OCI-LY7 (cell line): ENCODE measurements around the gene ETS2. TPM values are rescaled to one million over a fixed set of nuclear protein-coding genes. Genes with fewer than 3 reads are reported as not detected.

Source experiments
- BruUV-seq: library from RNA; stranded (reverse); fragments of 400-500 nt; replicated peaks from 2 replicates; lab custom pipeline; 2021; lab: Mats Ljungman, UMichigan
- CTCF ChIA-PET: fragments of 300-600 bp; sonication (Branson Sonifier 250); formaldehyde crosslinking; loops from one replicate; lab custom pipeline; 2022; ENCODE audit warnings: antibody characterized with exemption; ENCODE audit not compliant: unreplicated experiment; lab: Charles Lee
- POLR2A ChIA-PET: fragments of 300-600 bp; sonication (Branson Sonifier 250); formaldehyde crosslinking; loops from one replicate; lab custom pipeline; 2022; ENCODE audit warnings: antibody characterized with exemption; lab: Charles Lee
- DNase-seq: peaks from one replicate; pipeline ENCODE4 v3.0.0-alpha.2; 2015; ENCODE audit warnings: low spot score
- H2AFZ ChIP-seq: fragments of 200-600 bp; sonication (generic), shearing (Covaris generic); 2 replicates; pipeline ENCODE4 v1.6.1; 2014; ENCODE audit warnings: mild to moderate bottlenecking, antibody characterized with exemption, low read length, moderate library complexity
- H3K27ac ChIP-seq: fragments of 200-600 bp; sonication (generic); 2 replicates; pipeline ENCODE4 v1.5.1; 2014; ENCODE audit warnings: mixed run types, low read depth, mild to moderate bottlenecking, moderate library complexity, low read length, inconsistent platforms; ENCODE audit not compliant: poor library complexity, severe bottlenecking
- H3K36me3 ChIP-seq: fragments of 200-600 bp; sonication (generic); 2 replicates; pipeline ENCODE4 v1.6.1; 2014; ENCODE audit warnings: mild to moderate bottlenecking, antibody characterized with exemption, low read length, moderate library complexity, mixed read lengths; ENCODE audit not compliant: insufficient read depth
- H3K4me1 ChIP-seq: fragments of 200-600 bp; sonication (generic); 2 replicates; pipeline ENCODE4 v1.5.1; 2014; ENCODE audit warnings: mild to moderate bottlenecking, low read length; ENCODE audit not compliant: insufficient read depth, poor library complexity, severe bottlenecking
- H3K4me2 ChIP-seq: fragments of 200-600 bp; sonication (generic); 2 replicates; pipeline ENCODE4 v1.6.1; 2014; ENCODE audit warnings: mild to moderate bottlenecking, low read length
- H3K4me3 ChIP-seq: fragments of 200-600 bp; sonication (generic); 2 replicates; pipeline ENCODE4 v1.5.1; 2014; ENCODE audit warnings: mild to moderate bottlenecking, low read depth, low read length; ENCODE audit not compliant: poor library complexity, severe bottlenecking
- H3K79me2 ChIP-seq: fragments of 200-600 bp; sonication (generic); 2 replicates; pipeline ENCODE4 v1.6.1; 2016; ENCODE audit warnings: low read depth, mild to moderate bottlenecking, low read length, moderate library complexity, mixed read lengths; ENCODE audit not compliant: insufficient read depth
- H3K9me2 ChIP-seq: fragments of 200-600 bp; sonication (generic); 2 replicates; pipeline ENCODE4 v1.6.1; 2016; ENCODE audit warnings: mild to moderate bottlenecking, low read length, mixed read lengths; ENCODE audit not compliant: insufficient read depth
- H3K9me3 ChIP-seq: fragments of 200-600 bp; sonication (generic); 2 replicates; pipeline ENCODE4 v1.6.1; 2014; ENCODE audit warnings: mild to moderate bottlenecking, mixed run types, low read length, mixed read lengths
- H4K20me1 ChIP-seq: fragments of 200-600 bp; sonication (generic); 2 replicates; pipeline ENCODE4 v1.6.1; 2014; ENCODE audit warnings: mild to moderate bottlenecking, antibody characterized with exemption, low read length, moderate library complexity, mixed read lengths; ENCODE audit not compliant: insufficient read depth
- EZH2phosphoT487 ChIP-seq: fragments of 200-600 bp; sonication (generic); IDR thresholded peaks from 2 replicates; pipeline ENCODE4 v1.6.1; 2018; ENCODE audit warnings: low read depth, borderline replicate concordance, mild to moderate bottlenecking, mixed run types, antibody characterized with exemption, low read length, moderate library complexity, mixed read lengths
- intact Hi-C: fragments of 100-400 bp; cut with micrococcal nuclease; formaldehyde crosslinking; loops from one replicate; pipeline ENCODE4 v1.10.0; 2022; ENCODE audit not compliant: unreplicated experiment
- total RNA-seq, 2 experiments: library from RNA; depleted of rRNA in 1 of 2; stranded (reverse); fragments of >200 nt in 1 of 2; shearing (Covaris generic) in 1 of 2; gene quantifications; 2 replicates each; pipeline ENCODE4 v1.2.3, GENCODE V29; 2014 to 2022
- TF ChIP-seq, protein P1 (sequence below): fragments of 200-600 bp; sonication (generic); conservative IDR thresholded peaks from 2 replicates; pipeline ENCODE4 v1.5.1; 2014; ENCODE audit warnings: mild to moderate bottlenecking, antibody characterized with exemption, low read length, moderate library complexity, mixed read lengths

Gene ETS2
- total RNA-seq, 2 experiments from 2014 or later = 9.8 to 24.1 TPM

DNA sequence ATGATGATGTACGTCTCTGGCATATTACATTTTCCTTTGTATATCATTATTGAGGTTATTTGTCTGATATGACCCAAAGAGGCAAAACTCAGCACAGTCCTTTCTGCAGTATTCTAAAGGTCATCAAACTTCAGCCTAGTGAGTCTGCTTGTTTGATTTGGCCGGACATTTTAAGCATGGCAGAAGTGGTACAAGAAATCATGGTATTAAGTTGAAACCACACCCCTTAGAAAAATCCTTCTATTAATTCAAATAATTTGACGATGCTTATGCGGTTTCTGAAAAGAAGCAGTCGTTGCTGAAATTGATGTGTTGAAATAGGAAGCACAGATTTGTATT, 5.1 kb downstream of the ETS2 start:
- 0 out of 2 replicates have a peak, but pooled peaks cover 4% of the 10 kb centered on the region for H4K20me1 ChIP-seq
- H3K4me1 ChIP-seq = peaks cover 31% of the 10 kb centered on the region
- H3K4me3 ChIP-seq = no peak overlapping the region
- TF ChIP-seq, protein P1, sequence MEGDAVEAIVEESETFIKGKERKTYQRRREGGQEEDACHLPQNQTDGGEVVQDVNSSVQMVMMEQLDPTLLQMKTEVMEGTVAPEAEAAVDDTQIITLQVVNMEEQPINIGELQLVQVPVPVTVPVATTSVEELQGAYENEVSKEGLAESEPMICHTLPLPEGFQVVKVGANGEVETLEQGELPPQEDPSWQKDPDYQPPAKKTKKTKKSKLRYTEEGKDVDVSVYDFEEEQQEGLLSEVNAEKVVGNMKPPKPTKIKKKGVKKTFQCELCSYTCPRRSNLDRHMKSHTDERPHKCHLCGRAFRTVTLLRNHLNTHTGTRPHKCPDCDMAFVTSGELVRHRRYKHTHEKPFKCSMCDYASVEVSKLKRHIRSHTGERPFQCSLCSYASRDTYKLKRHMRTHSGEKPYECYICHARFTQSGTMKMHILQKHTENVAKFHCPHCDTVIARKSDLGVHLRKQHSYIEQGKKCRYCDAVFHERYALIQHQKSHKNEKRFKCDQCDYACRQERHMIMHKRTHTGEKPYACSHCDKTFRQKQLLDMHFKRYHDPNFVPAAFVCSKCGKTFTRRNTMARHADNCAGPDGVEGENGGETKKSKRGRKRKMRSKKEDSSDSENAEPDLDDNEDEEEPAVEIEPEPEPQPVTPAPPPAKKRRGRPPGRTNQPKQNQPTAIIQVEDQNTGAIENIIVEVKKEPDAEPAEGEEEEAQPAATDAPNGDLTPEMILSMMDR = no peak
- no peak for TF ChIP-seq EZH2phosphoT487
- H3K27ac ChIP-seq = no peak overlapping the region
- 0 out of 2 replicates have a peak, but pooled peaks cover 3% of the 10 kb centered on the region for H3K9me3 ChIP-seq
- no peak overlapping the region for H3K4me2 ChIP-seq
- intact Hi-C loops = no loop called here
- peaks cover 72% of the 10 kb centered on the region for H3K36me3 ChIP-seq
- H3K9me2 ChIP-seq = no peaks in the 10 kb centered on the region
- no TSS peak for BruUV-seq
- no peak for DNase-seq
- POLR2A ChIA-PET = no interaction called here
- peaks cover 33% of the 10 kb centered on the region for H3K79me2 ChIP-seq
- CTCF ChIA-PET = no interaction called here
- H2AFZ ChIP-seq = no peak overlapping the region

DNA sequence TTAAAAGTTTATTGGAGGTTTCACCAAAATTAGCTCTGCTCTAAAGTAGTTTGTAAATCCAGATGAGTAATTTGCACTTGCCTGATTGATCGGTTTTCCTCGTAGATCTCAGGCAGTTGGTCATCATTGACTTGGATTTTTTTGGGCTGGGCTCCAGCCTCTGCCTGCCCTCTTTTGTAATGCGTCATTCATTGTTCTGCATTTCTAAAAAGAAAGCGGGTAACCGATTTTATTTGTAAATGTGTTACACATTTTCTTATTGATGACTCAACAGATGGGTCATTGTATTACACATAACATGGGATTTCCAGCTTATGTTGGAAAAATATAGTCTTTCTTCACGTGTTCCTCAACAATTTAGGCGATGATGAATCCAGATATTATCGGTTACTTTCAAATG, 5.5 kb downstream of the ETS2 start:
- Histone ChIP-seq H4K20me1 (0 out of 2 replicates have a peak, but pooled peaks cover 4% of the 10 kb centered on the region), H3K36me3 (peaks cover 75% of the 10 kb centered on the region), H3K9me3 (0 out of 2 replicates have a peak, but pooled peaks cover 3% of the 10 kb centered on the region), H3K4me2 (no peak overlapping the region), H3K9me2 (no peaks in the 10 kb centered on the region), H2AFZ (no peak overlapping the region), H3K4me3 (no peak overlapping the region), H3K4me1 (peaks cover 31% of the 10 kb centered on the region), H3K79me2 (peaks cover 28% of the 10 kb centered on the region), H3K27ac (no peak overlapping the region)
- DNase-seq = no peak
- TF ChIP-seq, protein P1 = no peak
- TF ChIP-seq EZH2phosphoT487 = no peak
- POLR2A ChIA-PET = no interaction called here
- no TSS peak for BruUV-seq
- intact Hi-C loops = no loop called here
- CTCF ChIA-PET = no interaction called here

DNA sequence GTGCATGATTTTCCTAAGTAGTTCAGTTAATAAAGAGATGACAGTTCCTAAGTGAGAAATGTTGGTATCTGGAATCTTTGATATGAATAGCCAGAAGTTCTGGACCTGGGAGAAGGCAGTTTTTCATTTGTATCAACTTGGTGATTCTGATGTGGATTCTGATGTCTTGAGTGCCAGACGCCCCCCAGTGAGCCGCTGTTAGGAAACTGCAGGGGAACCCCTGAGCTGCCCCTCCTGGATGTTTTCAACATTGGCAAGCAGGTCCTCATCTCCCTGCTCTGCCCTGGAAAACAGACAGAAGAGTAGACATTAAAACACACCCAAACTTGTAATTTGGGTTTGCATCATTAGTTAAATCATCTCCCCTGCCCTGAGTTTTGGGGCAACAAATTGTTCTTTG, 7.4 kb downstream of the ETS2 start:
- TF ChIP-seq, protein P1 = no peak
- no peak for TF ChIP-seq EZH2phosphoT487
- Histone ChIP-seq H3K9me3 (0 out of 2 replicates have a peak, but pooled peaks cover 3% of the 10 kb centered on the region), H4K20me1 (0 out of 2 replicates have a peak, but pooled peaks cover under 1% of the 10 kb centered on the region), H2AFZ (no peak overlapping the region), H3K4me2 (no peak overlapping the region), H3K9me2 (no peaks in the 10 kb centered on the region), H3K4me1 (peaks cover 17% of the 10 kb centered on the region), H3K36me3 (peaks cover 90% of the 10 kb centered on the region), H3K79me2 (peaks cover 11% of the 10 kb centered on the region; the same call in 1 of the 2 replicates), H3K27ac (no peak overlapping the region), H3K4me3 (no peak overlapping the region)
- no TSS peak for BruUV-seq
- ChIA-PET POLR2A (no interaction called here), CTCF (no interaction called here)
- no peak for DNase-seq
- intact Hi-C loops = no loop called here
